OCI-LY1 (cell line): ENCODE data around the gene ATF6.

Experiments used
- CTCF ChIP-seq: fragments of 200-600 bp; sonication (generic), shearing (Covaris generic); IDR thresholded peaks from 2 replicates; pipeline ENCODE4 v1.5.1; 2017; ENCODE audit warnings: mild to moderate bottlenecking, antibody characterized with exemption, low read length, moderate library complexity, mixed read lengths
- EZH2 ChIP-seq: fragments of 200-600 bp; sonication (generic), shearing (Covaris generic); IDR thresholded peaks from 2 replicates; pipeline ENCODE4 v1.8.0; 2017; ENCODE audit warnings: borderline replicate concordance, mixed run types, mild to moderate bottlenecking, antibody characterized with exemption, low read length, moderate library complexity, mixed read lengths

DNA sequence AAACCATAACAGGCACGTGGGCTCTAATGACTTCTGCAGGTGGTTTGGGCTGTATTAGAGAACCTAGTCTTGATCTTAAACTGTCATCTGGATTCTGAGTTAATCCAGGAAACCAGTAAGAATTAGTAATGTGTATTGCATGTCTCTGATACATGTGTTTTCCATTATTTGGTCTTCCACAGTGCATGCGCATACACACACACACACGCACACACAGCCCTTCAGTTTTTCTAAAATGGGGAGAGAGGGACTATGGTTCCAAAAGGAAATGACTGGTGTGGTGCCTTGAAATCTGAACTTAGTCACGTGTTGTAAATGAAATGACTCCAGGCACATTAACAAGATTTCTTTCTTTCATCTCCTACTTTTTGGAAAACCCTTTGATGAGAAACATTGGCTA lies 190.0 kb downstream of the ATF6 start:
- no peak for TF ChIP-seq CTCF
- TF ChIP-seq EZH2 = no peak
